ENCODE measurements around the gene DIPK1C.

Gene DIPK1C

GRCh38 chr18:74456017-74456348, 1.1 kb downstream of the DIPK1C start:
- no peak for DNase-seq (ENCODE audit: low read depth)
- TF ChIP-seq CTCF (IDR thresholded peaks at IDR 0.05; ENCODE audit: low read depth, low read length, missing control alignments): no peak
- in situ Hi-C loops (cut with HindIII; ENCODE audit: low sequenced_read_pairs): loop anchor here (25.0 kb wide), 1 partner anchor 269 kb away; no protein-coding TSS in a partner anchor
- H3K4me3 ChIP-seq (ENCODE audit: low read depth, low read length): no peak overlapping the region

- no peak for TF ChIP-seq CTCF (IDR thresholded peaks at IDR 0.05; ENCODE audit: low read depth, low read length, missing control alignments)
- no peak overlapping the region for H3K4me3 ChIP-seq (ENCODE audit: low read depth, low read length)
- in situ Hi-C loops (cut with HindIII; ENCODE audit: low sequenced_read_pairs): loop anchor here (25.0 kb wide), 1 partner anchor 268 kb away; no protein-coding TSS in a partner anchor
- no peak for DNase-seq (ENCODE audit: low read depth)
Measured at GRCh38 chr18:74455386-74455785, 1.7 kb downstream of the DIPK1C start.

GRCh38 chr18:74454279-74454751, 2.8 kb downstream of the DIPK1C start:
- no peak for DNase-seq (ENCODE audit: low read depth)
- TF ChIP-seq CTCF (IDR thresholded peaks at IDR 0.05; ENCODE audit: low read depth, low read length, missing control alignments): no peak
- H3K4me3 ChIP-seq (ENCODE audit: low read depth, low read length): no peak overlapping the region
- in situ Hi-C loops (cut with HindIII; ENCODE audit: low sequenced_read_pairs): loop anchor here (5.0 to 25.0 kb wide), 2 partner anchors 77 to 267 kb away; no protein-coding TSS in a partner anchor

GRCh38 chr18:74453642-74454198, 3.4 kb downstream of the DIPK1C start:
- no peak for DNase-seq (ENCODE audit: low read depth)
- no peak for TF ChIP-seq CTCF (IDR thresholded peaks at IDR 0.05; ENCODE audit: low read depth, low read length, missing control alignments)
- in situ Hi-C loops (cut with HindIII; ENCODE audit: low sequenced_read_pairs): loop anchor here (5.0 to 25.0 kb wide), 2 partner anchors 76 to 266 kb away; no protein-coding TSS in a partner anchor
- no peak overlapping the region for H3K4me3 ChIP-seq (ENCODE audit: low read depth, low read length)

GRCh38 chr18:74453016-74453566, 4.0 kb downstream of the DIPK1C start:
- no peak for DNase-seq (ENCODE audit: low read depth)
- no peak for TF ChIP-seq CTCF (IDR thresholded peaks at IDR 0.05; ENCODE audit: low read depth, low read length, missing control alignments)
- H3K4me3 ChIP-seq (ENCODE audit: low read depth, low read length): no peak overlapping the region
- in situ Hi-C loops (cut with HindIII; ENCODE audit: low sequenced_read_pairs): loop anchor here (5.0 to 25.0 kb wide), 2 partner anchors 76 to 266 kb away; no protein-coding TSS in a partner anchor

GRCh38 chr18:74451148-74451547, 6.0 kb downstream of the DIPK1C start:
- no peak for TF ChIP-seq CTCF (IDR thresholded peaks at IDR 0.05; ENCODE audit: low read depth, low read length, missing control alignments)
- in situ Hi-C loops (cut with HindIII; ENCODE audit: low sequenced_read_pairs): loop anchor here (5.0 to 25.0 kb wide), 2 partner anchors 74 to 264 kb away; no protein-coding TSS in a partner anchor
- H3K4me3 ChIP-seq (ENCODE audit: low read depth, low read length): no peak overlapping the region
- no peak for DNase-seq (ENCODE audit: low read depth)
